ENCODE results near the gene DPF3. TPM values are rescaled to one million over a fixed set of nuclear protein-coding genes. Genes with fewer than 3 reads are reported as not detected.
A peak's percentile ranks its signal among the peaks of the same experiment; 100 is the strongest.

The DPF3 gene
- total RNA-seq, 4 donors from 2014 or later = 1.1 to 4.7 (median 1.8) TPM

DNA sequence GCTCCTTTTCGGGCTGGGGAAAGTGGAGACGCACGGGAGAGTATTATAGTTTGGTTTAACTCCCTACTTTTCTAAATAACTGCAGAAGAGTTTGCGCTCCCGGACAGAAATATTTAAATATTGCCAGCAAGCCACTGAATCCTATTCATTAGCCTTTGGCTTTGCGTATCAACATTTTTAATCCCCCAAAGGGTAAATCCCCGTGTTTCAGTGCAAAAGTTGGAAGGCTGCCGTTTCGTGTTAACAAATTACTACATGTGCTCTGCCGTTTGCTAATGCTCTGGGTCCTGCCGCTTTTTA, 372 bp upstream of the DPF3 start:
- intact Hi-C loops (cut with DNase I; ENCODE audit: low total_unique reads) = no loop called here
- WGBS, 2 donors = 1% methylated on average over 11 of the region's 11 CpGs
- no peak for DNase-seq (ENCODE audit: low spot score in 2 of 2)
- H3K4me3 ChIP-seq (ENCODE audit: low read depth, poor library complexity, severe bottlenecking) = peak overlapping the region; percentile 26
- TF ChIP-seq POLR2A (IDR thresholded peaks at IDR 0.05) = no peak
- TF ChIP-seq CTCF (IDR thresholded peaks at IDR 0.05) = no peak

DNA sequence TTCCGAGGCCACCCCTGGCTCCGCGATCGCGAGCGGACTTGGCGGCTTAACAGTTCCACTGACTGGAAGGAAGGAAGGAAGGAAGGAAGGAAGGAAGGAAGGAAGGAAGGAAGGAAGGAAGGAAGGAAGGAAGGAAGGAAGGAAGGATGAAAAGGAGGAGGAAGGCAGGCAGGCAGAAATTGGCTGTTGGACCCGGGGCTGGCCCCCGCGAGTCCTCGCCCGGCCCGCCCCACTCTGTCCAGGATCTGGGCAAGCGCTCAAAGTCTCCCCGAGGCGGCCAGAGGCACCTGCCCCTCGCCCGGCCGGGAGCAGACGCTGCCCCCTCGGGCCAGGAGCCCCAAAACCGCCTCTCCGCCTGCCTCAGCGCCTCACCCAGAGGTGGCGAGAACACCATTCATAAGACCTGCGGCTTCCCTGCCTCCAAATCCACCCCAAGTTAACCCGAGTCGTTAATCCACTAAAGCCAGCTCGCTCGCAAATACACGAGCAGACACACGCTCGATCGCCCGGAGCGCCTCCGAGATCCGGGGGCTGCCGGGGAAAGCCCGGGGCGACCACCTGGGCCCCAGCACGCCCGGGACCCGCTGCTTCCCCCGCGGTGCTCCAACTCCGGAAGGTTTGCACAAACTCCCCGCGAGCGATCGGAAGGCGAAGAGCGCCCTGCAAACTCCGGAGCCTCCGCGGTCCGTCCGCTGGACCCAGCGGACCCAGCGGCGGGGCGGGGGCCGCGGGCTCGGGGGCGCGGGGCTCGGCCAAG, 844 bp downstream of the DPF3 start:
- intact Hi-C loops (cut with DNase I; ENCODE audit: low total_unique reads) = no loop called here
- peak overlapping the region; percentile 57 for H3K4me3 ChIP-seq (ENCODE audit: low read depth, poor library complexity, severe bottlenecking)
- TF ChIP-seq CTCF (IDR thresholded peaks at IDR 0.05) (no peak), POLR2A (IDR thresholded peaks at IDR 0.05) (no peak)
- no peak for DNase-seq (ENCODE audit: low spot score in 2 of 2)
- WGBS, 2 donors = 1% methylated on average over 30 to 39 of the region's 68 CpGs

- no peak for TF ChIP-seq CTCF (IDR thresholded peaks at IDR 0.05)
- no peak for TF ChIP-seq POLR2A (IDR thresholded peaks at IDR 0.05)
- H3K4me3 ChIP-seq (ENCODE audit: low read depth, poor library complexity, severe bottlenecking) = peak overlapping the region; percentile 57
- 0 to 1% methylated on average over 46 of the region's 47 CpGs for WGBS, 2 donors
- intact Hi-C loops (cut with DNase I; ENCODE audit: low total_unique reads) = no loop called here
- no peak for DNase-seq (ENCODE audit: low spot score in 2 of 2)
These were observed 1.6 kb downstream of the DPF3 start for GRCh38 chr14:72892103-72892878.

DNA sequence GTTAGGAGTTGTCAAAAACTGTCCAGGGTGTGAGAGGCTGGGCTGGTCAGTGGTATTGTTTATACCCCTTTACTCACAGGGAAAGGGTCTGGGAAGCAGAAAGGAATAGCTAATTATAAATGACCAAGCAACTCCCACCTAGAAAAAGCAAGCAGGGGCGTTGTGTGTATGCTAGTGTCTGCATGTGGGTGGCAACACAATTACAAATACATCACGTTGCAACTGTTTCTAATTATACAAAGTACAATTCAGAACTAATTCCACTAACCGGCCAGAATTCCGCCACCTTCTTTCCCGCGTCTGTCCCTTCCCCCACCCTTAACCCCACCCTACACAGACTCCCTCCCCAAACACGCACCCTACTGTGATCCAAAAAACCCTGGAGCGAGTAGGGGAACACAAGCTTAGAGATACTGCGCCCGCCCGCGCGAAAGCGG, 2.2 kb downstream of the DPF3 start:
- no peak for DNase-seq (ENCODE audit: low spot score in 2 of 2)
- intact Hi-C loops (cut with DNase I; ENCODE audit: low total_unique reads) = no loop called here
- WGBS, 2 donors = 2 to 3% methylated on average over 14 of the region's 14 CpGs
- TF ChIP-seq CTCF (IDR thresholded peaks at IDR 0.05) (no peak), POLR2A (IDR thresholded peaks at IDR 0.05) (no peak)
- no peak overlapping the region for H3K4me3 ChIP-seq (ENCODE audit: low read depth, poor library complexity, severe bottlenecking)

- H3K4me3 ChIP-seq (ENCODE audit: low read depth, poor library complexity, severe bottlenecking) = no peak overlapping the region
- TF ChIP-seq CTCF (IDR thresholded peaks at IDR 0.05) (no peak), POLR2A (IDR thresholded peaks at IDR 0.05) (no peak)
- intact Hi-C loops (cut with DNase I; ENCODE audit: low total_unique reads) = no loop called here
- 78 to 85% methylated on average over 5 of the region's 5 CpGs for WGBS, 2 donors
- DNase-seq (ENCODE audit: low spot score in 2 of 2) = no peak
These were observed 4.5 kb downstream of the DPF3 start for GRCh38 chr14:72889366-72889765.

All from lower leg skin (tissue), 4 donors.